HG03045 (cell line): ENCODE data around the gene POGK.
"Not testable (repeated sequence)": the region's sequence is repeated elsewhere in the genome, so short reads cannot be mapped to it uniquely, and the experiment has no call there.

ENCODE experiments used
- ATAC-seq: cut with Tn5 transposase; IDR thresholded peaks from one replicate; pipeline ENCODE4 v1.9.1; 2021; ENCODE audit warnings: mild to moderate bottlenecking, moderate library complexity; ENCODE audit not compliant: unreplicated experiment

Gene POGK

DNA sequence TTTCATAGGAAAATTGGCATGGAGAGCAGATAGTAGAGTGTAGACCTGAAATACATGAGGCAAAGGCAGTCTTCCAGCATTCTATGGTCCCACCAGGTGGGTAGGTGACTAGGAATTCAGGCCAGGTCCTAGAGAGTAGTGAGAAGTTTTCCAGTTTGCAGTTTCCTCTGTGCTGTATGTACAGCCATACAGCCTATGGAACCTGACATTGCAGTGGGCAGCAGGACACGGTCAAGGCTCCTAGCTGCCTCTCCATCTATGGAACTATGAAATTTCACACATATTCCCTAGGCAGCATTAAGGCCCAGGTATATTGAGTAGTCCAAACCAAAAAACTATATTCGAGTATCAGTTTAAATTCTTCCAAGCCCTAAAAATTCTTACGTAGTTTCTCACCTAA lies 16.3 kb downstream of the POGK start:
- no peak for ATAC-seq

DNA sequence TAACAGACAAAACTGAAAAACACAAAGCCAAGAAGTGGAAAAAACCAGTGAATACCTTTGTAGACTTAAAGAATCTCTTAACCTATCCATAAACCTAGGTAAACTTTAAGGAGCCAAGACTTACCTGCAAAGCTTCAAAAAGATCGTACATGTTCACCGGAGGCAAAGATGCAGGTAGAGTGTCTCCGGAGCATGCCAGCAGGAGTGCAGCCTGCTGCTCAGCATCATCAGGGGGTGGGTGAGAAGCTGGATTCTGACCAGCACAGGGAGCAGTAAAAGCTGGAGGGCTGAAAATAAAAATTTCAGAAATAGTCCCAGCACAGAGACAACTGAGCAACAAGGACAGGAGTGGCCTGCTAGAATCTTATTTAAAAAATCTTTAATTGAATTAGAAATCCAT lies 18.7 kb downstream of the POGK start:
- no peak for ATAC-seq

DNA sequence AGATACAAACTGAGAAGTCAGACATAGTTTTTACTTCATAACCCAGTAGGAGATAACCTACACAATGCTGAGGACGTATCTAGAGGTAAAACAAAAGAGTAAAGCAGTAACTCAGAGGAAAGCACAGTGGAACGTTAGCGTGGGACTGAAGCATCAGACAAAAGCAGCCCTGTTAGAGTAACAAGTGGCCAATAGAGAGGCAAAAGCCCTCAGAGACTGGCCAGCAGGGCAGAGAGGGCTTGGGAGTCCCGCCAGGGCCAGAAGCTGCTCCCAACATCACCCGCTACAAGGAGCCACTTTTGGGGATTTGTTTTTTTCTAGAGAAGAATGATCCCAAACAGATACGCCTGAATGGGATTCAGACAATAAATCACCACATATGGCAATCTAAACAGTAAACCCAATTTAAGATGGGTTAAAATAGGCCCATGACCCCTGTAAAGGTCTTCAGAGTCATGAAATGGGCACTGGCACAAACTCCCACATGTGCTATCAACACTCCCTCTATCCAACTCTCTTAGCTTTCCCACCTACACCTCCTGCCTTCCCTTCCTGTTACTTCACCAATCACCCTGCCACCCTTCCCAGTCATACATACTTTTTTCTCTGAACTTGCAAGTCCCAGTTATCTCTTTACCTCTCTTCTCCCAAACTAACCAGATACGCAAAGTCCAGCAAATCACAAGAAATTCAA lies 19.6 kb downstream of the POGK start:
- ATAC-seq: no peak

DNA sequence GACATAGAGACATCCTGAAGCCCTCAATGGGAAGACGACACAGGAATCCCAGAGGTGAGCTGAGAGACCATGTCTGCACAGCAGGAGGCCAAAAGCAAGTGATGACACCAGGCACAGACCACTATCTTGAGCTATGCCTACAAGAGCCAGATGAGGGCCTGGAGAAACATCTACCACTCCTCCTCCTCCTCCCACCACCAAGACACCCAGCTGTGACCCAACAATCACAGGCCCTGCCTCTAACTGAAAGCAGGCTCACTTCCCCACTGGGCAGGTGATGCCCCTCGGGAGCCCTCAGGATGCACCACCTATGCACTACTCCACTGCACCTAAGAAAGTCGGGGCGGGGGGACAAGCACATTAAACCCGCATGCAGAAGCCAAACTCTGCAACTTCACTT lies 20.3 kb downstream of the POGK start:
- ATAC-seq: no peak

DNA sequence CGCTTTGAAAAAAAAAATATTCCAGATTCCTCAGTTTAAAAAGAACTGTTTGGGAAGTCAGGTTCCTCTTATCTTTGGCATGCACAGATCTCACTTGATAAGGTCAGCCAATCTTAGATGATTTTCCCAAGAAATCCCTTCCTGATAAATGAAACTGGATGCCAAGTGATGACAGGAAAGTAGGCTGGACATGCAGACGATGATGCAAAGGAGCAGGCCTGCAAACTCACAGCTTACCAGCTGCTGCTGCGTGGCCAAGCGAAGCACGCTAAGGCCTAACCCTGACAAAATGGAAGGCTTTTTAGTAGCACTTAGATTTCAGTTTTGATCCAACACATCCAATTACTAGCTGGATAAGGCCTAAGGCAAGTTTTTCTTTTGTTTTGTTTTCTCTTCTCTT lies 26.7 kb downstream of the POGK start:
- ATAC-seq: no peak

DNA sequence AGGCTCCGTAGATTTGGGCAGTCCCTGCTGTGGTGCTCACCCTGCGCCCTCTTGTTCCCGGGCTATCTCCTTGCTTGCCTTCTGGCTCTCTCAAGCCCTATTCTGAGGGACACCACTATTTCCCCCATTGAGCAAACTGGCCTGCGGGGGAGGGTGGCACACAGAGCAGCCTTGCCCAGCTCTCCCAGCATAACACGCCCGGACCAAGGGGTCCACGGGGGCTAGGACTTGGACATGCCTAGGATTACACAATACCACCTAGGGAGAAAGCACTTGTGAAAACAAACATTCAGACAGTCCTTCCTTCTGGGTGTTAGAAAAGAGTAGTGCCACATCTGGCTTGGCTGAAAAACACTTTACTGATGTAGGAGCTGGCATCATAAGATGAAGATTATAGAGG lies 29.4 kb downstream of the POGK start:
- no peak for ATAC-seq

GRCh38 chr1:166869318-166870099 lies 30.2 kb downstream of the POGK start:
- ATAC-seq: no peak

DNA sequence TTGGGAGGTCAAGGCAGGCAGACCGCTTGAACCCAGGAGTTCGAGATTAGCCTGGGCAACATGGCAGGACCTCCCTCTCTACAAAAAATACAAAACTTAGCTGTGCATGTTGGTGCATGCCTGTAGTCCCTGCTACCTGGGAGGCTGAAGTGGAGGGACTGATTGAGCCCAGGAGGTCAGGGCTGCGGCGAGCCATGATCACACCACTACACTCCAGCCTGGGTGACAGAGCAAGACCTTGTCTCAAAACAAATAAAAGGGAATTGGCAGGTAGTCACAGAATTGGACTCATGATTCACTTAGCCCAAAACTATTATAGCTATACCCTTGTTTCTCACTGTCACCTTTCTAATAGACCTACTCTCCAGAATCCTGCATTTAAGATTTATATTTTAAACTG lies 31.3 kb downstream of the POGK start:
- no peak for ATAC-seq

DNA sequence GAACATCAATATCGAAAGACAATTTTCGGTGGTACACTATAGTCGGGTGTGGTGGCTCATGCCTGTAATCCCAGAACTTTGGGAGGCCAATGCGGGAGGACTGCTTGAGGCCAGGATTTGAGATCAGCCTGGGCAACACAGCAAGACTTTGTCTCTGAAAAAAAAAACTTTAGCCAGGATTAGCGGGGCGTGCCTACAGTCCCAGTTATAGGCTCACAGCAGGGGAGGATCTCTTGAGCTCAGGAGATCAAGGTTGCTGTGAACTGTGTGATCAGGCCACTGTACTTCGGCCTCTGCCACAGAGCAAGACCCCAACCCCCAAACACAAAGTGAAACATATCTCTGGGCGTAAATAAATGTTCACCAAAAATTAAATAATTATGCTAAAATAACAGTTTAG lies 35.2 kb downstream of the POGK start:
- ATAC-seq: no peak

DNA sequence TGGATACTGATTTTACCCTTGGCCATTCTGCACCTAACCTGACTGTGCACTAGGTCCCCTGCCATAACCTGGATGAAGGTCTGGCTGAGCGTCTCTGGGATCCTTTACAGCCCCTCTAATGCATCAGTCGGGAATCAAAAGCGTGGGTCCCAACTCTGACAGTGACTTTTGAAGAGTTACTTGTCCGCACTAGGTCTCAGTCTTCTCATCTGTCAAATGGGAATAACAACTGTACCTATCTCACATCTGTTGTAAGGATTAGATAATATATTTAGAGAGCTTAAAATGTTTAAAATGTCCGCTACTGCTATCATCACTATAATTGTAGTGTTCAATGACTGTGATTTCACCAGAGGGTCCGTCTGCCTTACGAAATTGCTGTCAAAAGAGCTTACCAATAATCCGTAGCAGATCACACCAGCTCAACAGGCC lies 36.0 kb downstream of the POGK start:
- no peak for ATAC-seq

DNA sequence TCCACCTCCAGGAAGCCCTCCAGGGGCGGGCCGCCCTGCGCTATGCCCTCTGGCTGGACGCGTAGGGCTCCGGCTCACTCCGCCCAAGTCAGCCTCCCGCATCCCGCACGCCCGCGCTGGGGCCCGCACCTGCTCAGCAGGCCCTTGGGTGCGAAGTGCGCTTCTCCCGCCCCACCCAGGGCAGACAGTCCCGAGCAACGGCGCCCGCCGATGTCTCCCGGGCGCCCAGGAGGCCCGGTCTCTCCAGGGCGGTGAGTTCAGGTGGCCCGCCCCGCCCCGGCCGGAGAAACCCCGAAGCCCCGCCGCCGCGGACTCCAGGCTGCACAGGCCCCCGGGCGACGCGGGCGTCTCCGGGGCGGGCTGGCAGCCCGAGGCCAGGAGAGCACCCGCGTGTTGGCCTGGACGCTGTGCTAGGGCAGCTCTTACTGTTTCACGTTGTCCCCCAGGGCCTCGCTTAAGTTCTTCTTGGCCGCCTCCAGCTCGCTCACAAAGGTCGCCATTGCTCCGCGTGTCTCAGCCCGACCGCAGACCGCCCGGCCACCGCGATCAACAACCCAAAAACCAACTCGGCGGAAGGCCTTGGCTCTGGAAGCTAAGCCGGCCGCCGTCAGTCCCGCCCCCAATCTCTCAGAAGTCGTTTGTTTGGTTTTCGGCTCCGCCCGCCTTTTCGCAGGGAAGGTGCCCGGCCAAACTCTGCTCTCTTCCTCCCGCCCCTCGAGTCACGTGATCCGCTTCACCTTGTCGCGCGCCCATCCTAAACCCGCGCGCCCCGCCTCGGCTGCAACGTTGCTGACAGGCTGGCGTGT lies 36.7 kb downstream of the POGK start, which contains the start of gene TADA1:
TSS of gene TADA1 (minus strand) at position 531 of the 806 bp plus-strand sequence. CDS start at position 500, 31 bp downstream.
- peak; percentile 94 for ATAC-seq

DNA sequence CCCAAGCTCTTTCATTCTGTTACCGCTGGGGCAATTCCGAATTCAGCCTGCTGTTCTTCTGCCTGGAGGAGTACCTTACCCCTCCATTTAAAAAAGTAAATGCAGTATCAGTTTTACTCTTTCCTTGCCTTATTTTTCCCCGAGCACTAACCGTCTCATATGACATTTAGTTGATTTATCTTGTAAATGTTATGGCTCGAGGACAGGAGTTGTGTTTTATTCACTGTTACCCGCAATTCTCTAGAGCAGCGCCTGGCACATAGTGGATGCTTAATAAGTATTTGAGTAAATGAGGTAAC lies 37.2 kb downstream of the POGK start:
- ATAC-seq: peak; percentile 2

DNA sequence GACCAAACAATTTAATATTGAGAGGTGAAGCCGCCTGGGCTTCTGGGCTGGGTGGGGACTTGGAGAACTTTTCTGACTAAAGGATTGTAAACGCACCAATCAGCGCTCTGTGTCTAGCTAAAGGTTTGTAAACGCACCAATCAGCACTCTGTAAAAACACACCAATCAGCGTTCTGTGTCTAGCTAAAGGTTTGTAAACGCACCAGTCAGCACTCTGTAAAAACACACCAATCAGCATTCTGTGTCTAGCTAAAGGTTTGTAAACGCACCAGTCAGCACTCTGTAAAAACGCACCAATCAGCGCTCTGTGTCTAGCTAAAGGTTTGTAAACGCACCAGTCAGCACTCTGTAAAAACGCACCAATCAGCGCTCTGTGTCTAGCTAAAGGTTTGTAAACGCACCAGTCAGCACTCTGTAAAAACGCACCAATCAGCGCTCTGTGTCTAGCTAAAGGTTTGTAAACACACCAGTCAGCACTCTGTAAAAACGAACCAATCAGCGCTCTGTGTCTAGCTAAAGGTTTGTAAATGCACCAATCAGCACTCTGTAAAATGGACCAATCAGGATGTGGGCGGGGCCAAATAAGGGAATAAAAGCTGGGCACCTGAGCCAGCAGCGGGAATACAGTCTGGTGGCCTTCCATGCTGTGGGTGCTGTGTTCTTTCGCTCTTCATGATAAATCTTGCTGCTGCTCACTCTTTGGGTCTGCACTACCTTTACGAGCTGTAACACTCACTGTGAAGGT lies 39.1 kb downstream of the POGK start:
- ATAC-seq: not testable (repeated sequence)

DNA sequence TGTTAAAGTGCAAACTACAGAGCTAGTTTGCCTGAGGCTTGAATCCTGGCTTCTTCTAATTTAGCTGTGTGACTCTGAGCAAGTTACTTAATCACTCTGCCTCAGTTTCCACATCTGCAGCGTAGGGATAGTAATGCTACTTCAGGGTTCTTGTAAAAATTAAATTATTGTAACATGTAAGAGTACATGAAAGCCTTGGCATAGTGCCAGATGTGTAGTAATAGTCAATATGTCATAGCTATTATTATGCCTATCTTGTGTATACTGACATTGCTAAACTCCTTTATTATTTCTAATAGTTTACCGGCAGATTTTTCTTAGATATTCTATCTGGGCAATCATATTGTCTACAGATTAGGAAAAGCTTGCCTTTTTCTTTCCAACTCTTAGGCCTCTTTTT lies 43.6 kb downstream of the POGK start:
- ATAC-seq: no peak

DNA sequence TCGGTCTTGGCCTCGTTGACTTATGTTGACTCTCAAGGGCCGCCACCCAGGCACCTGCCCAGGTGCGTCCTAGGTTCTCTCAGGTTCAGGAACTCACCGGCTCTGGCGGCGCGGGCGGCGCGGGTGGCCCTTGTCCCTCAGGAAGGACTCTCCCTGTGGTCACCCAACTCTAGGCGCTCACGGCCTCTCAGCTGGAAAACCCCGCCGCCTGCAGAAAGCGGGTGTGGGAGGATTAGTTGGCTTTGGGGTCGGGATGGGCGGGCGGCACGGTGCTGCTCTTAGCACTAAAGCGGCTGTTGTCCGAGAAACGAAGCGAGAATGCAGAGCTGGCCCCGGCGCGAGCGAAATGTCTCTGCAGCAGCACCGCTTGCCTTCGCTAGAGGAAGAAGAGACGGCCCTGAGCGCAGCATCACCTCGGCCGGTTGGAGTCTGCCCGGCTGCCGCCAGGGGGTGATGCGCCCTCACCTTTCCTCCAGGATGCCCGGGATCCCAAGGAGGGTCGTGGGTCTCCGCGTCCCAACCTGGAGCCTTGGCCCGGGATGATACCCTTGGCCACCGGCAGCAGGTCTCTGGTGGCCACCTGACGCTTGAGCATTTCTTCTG lies 44.9 kb downstream of the POGK start:
- peak; percentile 46 for ATAC-seq

- no peak for ATAC-seq
Measured at GRCh38 chr1:166884971-166885370, 45.7 kb downstream of the POGK start.

GRCh38 chr1:166888373-166889111 lies 49.3 kb downstream of the POGK start:
- no peak for ATAC-seq

DNA sequence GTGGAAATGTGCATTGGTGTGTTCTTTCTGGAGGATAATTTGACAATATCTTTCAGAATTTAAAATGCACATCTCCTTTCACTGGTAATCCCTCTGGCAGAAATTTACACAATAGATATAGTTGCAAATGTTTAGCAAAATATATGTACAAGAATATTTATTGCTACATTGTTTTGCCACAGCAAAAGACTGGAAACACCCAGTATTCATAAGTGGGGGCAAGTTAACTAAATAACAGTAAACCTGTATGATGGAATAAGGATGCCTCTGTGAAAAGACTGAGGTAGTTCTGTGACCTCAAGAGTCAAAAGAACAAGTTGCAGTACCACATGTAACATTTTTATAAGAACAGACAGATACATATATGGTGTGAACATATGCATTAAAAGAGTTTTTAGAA lies 50.5 kb downstream of the POGK start:
- no peak for ATAC-seq

DNA sequence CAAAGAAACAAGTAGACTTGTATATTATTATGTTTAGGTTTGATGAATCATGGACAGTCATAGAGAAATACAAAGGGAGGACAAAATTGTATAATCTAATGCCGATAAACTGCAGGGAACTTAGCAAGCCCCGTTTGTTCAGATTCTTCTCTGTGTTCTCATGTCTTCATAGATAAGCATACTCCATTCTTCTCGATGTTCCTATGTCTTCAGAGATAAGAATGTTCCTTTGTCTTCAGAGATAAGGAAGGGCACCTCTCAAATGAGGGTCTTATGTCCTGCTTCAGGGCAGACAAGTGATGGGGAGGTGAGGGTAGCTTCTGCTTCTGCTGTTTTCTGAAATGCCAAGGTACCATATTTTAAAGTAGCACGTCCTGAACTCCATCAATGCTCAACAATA lies 56.5 kb downstream of the POGK start:
- ATAC-seq: no peak

- ATAC-seq: no peak
Measured at GRCh38 chr1:166899769-166900168, 60.5 kb downstream of the POGK start.
